SJSA1 (cell line): ENCODE results near the gene CHN2. TPM values are rescaled to one million over a fixed set of nuclear protein-coding genes. Genes with fewer than 3 reads are reported as not detected.
"Not testable (repeated sequence)": the region's sequence is repeated elsewhere in the genome, so short reads cannot be mapped to it uniquely, and the experiment has no call there.

ENCODE experiments used
- DNase-seq, 2 experiments: peaks; one replicate each; pipeline ENCODE4 v3.0.0-alpha.2; 2015 to 2020; ENCODE audit warnings: low spot score in 2 of 2, low read depth in 1 of 2
- H3K27ac ChIP-seq: fragments of 250-450 bp; sonication (Bioruptor Pico); 2 replicates; pipeline ENCODE4 v1.5.1; 2020; ENCODE audit warnings: mild to moderate bottlenecking, moderate library complexity
- H3K27me3 ChIP-seq: fragments of 250-450 bp; sonication (Bioruptor Pico); replicated peaks from 2 replicates; pipeline ENCODE4 v1.5.1; 2020; ENCODE audit warnings: mild to moderate bottlenecking, moderate library complexity
- H3K36me3 ChIP-seq: fragments of 250-450 bp; sonication (Bioruptor Pico); 2 replicates; pipeline ENCODE4 v1.5.1; 2020; ENCODE audit warnings: mild to moderate bottlenecking
- H3K4me1 ChIP-seq: fragments of 250-450 bp; sonication (Bioruptor Pico); replicated peaks from 2 replicates; pipeline ENCODE4 v1.6.1; 2021; ENCODE audit warnings: mild to moderate bottlenecking
- H3K4me3 ChIP-seq: fragments of 250-450 bp; sonication (Bioruptor Pico); 2 replicates; pipeline ENCODE4 v1.5.1; 2020; ENCODE audit warnings: mild to moderate bottlenecking
- H3K9me3 ChIP-seq: fragments of 250-450 bp; sonication (Bioruptor Pico); replicated peaks from 2 replicates; pipeline ENCODE4 v1.5.1; 2020; ENCODE audit warnings: mild to moderate bottlenecking
- total RNA-seq: library from RNA; depleted of rRNA; stranded (reverse); fragments of >200 nt; shearing (Covaris generic); gene quantifications from 2 replicates; pipeline ENCODE4 v1.2.3, GENCODE V29; 2014

The CHN2 gene
- total RNA-seq, 1 experiment from 2014 or later, result 0.21 TPM

- DNase-seq, result no peak
- Histone ChIP-seq H3K4me1 (no peaks in the 10 kb centered on the region), H3K9me3 (no peaks in the 10 kb centered on the region), H3K27ac (no peak overlapping the region), H3K27me3 (peaks cover 26% of the 10 kb centered on the region), H3K4me3 (no peak overlapping the region), H3K36me3 (no peaks in the 10 kb centered on the region)
Measured at GRCh38 chr7:29247224-29247962, 52.8 kb downstream of the CHN2 start.

DNA sequence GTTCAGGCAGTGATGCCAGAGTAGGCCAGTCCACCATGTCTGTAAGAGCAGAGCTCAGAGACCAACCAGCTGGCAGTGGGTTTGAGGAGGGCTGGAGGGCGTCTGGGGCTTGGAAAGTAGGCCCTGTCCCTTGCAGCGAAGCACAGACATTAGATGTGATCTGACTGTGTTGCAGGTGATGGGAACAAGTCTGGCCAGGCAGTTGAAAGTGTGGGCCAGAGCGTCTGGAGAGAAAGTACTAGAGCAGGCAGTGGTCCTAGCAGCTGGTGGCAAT, 53.3 kb downstream of the CHN2 start:
- H3K4me1 ChIP-seq, result no peaks in the 10 kb centered on the region
- H3K9me3 ChIP-seq, result no peaks in the 10 kb centered on the region
- H3K27ac ChIP-seq, result no peak overlapping the region
- DNase-seq, result no peak
- H3K36me3 ChIP-seq, result no peaks in the 10 kb centered on the region
- peaks cover 25% of the 10 kb centered on the region for H3K27me3 ChIP-seq
- H3K4me3 ChIP-seq, result no peak overlapping the region

DNA sequence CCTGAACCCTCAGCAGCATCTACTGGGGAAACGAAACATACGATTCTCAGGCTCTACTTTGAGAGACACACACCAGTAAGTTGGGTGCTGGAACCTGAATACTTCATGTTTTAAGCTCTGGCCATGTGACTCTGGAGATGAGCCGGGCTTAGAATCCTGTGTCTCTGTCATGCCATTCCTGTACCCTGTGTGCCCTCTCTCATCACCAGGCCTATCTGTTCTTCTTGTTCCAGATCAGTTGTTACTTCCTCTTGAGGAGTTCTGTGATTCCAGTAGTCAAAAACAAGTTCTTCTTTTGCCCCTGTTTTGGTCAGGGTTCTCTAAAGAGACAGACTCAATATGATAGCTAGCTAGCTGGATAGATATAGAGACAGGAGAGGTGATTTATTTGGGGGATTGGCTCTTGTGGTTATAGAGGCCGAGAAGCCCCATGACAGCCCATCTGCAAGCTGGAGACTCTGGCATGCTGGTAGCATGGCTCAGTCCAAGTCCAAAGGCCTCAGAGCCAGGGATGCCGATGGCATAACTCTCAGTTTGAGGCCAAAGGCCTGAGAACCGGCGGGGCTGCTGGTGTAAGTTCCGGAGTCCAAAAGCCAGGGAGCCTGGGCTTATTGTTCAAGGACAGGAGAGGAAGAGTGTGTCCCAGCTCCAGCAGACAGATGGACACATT, 54.3 kb downstream of the CHN2 start:
- DNase-seq, result no peak
- Histone ChIP-seq H3K4me3 (no peak overlapping the region), H3K9me3 (no peaks in the 10 kb centered on the region), H3K36me3 (no peaks in the 10 kb centered on the region), H3K27ac (no peak overlapping the region), H3K27me3 (peaks cover 19% of the 10 kb centered on the region), H3K4me1 (no peaks in the 10 kb centered on the region)

- no peak for DNase-seq
- Histone ChIP-seq H3K27me3 (peaks cover 15% of the 10 kb centered on the region), H3K4me3 (no peak overlapping the region)
Measured at GRCh38 chr7:29249383-29249750, 54.8 kb downstream of the CHN2 start.

GRCh38 chr7:29249860-29250259, 55.3 kb downstream of the CHN2 start:
- no peak overlapping the region for H3K4me3 ChIP-seq
- no peaks in the 10 kb centered on the region for H3K9me3 ChIP-seq
- no peak for DNase-seq
- H3K27ac ChIP-seq, result no peak overlapping the region
- H3K36me3 ChIP-seq, result no peaks in the 10 kb centered on the region
- H3K4me1 ChIP-seq, result no peaks in the 10 kb centered on the region
- peaks cover 14% of the 10 kb centered on the region for H3K27me3 ChIP-seq

More at GRCh38 chr7:29249383-29249750, 54.8 kb downstream of the CHN2 start:
- Histone ChIP-seq H3K9me3 (no peaks in the 10 kb centered on the region), H3K27ac (no peak overlapping the region), H3K4me1 (no peaks in the 10 kb centered on the region), H3K36me3 (no peaks in the 10 kb centered on the region)

GRCh38 chr7:29253225-29253624, 58.6 kb downstream of the CHN2 start:
- Histone ChIP-seq H3K4me3 (no peak overlapping the region), H3K36me3 (no peaks in the 10 kb centered on the region), H3K9me3 (no peaks in the 10 kb centered on the region), H3K4me1 (no peaks in the 10 kb centered on the region), H3K27ac (no peak overlapping the region), H3K27me3 (peaks cover 14% of the 10 kb centered on the region)
- DNase-seq, result no peak

DNA sequence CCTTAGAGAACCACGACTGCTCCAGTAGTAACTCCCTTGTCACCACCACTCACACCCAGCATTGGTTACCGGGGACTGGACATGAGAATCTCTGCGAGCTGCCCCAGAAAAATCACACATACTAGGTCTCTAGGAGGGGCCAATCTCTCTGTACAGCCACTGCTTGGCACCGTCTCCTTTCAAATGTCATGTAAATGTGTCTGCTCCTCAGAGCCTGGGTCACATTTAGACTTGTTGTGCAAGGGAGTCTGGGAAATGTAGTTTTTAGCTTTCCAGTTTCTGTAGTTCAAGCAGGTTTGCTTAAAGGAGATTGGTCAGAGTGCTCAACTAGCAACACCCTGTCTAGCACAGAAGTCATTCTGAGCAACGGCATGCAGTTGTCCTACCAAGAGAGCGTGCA, 60.0 kb downstream of the CHN2 start:
- Histone ChIP-seq H3K36me3 (no peaks in the 10 kb centered on the region), H3K9me3 (no peaks in the 10 kb centered on the region), H3K4me1 (no peaks in the 10 kb centered on the region), H3K27me3 (peaks cover 13% of the 10 kb centered on the region), H3K4me3 (no peak overlapping the region), H3K27ac (no peak overlapping the region)
- DNase-seq, result no peak

DNA sequence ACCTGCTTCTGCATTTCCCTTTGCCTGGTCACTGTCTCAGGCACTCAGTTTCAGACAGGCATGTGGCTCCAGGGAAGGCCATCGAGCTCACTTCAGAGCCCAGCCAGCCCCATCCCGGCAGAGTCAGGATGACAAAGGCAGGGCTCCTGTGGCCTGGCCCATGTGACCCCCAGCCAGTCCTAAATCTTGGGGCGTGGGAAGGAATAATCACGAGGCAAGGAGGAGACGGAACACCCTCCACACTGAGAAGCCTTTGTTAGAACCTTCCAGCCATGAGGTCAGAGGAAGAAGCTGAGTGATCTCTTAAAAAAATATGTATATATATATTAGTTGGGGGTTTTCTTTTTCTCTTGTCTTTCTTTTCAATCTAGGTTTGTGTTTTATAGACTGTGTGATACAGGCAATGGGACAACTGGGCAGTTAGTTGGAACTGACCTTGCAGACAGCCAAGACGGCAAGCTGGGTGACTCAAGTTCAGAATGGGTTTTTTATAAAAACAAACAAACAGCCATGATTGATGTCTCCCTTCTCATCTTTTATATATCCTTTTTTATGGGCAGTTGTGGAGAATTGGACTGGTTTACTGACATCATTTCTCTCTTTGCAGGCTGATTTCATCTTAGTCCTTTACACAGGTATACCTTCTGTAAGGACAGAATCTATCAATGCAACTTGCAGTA, 60.8 kb downstream of the CHN2 start:
- Histone ChIP-seq H3K27me3 (peaks cover 9% of the 10 kb centered on the region; the same call in 1 of the 2 replicates), H3K9me3 (no peaks in the 10 kb centered on the region), H3K27ac (no peak overlapping the region), H3K36me3 (no peaks in the 10 kb centered on the region), H3K4me3 (no peak overlapping the region), H3K4me1 (no peaks in the 10 kb centered on the region)
- DNase-seq, result no peak

GRCh38 chr7:29255906-29256692, 61.5 kb downstream of the CHN2 start:
- DNase-seq, result no peak
- Histone ChIP-seq H3K27me3 (peaks cover 9% of the 10 kb centered on the region; the same call in 1 of the 2 replicates), H3K4me1 (no peaks in the 10 kb centered on the region), H3K9me3 (no peaks in the 10 kb centered on the region), H3K4me3 (no peak overlapping the region), H3K36me3 (no peaks in the 10 kb centered on the region), H3K27ac (no peak overlapping the region)

- Histone ChIP-seq H3K9me3 (no peaks in the 10 kb centered on the region), H3K4me1 (no peaks in the 10 kb centered on the region), H3K27me3 (peaks cover 9% of the 10 kb centered on the region; the same call in 1 of the 2 replicates), H3K36me3 (no peaks in the 10 kb centered on the region), H3K4me3 (no peak overlapping the region), H3K27ac (no peak overlapping the region)
- DNase-seq, result no peak
Measured at GRCh38 chr7:29256693-29257002, 62.1 kb downstream of the CHN2 start.

DNA sequence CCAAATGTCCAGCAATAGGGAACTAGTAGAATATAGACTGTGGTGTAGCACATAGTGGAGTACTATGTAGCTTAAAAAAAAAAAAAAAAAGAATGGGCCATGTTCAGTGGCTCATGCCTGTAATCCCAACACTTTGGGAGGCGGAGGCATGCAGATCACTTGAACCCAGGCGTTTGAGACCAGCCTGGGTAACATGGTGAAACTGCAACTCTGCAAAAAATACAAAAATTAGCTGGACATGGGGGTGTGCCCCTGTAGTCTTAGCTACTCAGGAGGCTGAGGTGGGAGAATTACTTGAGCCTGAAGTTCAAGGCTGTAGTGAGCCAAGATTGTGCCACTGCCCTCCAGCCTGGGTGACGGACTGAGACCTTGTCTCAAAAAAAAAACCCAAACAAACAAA, 64.4 kb downstream of the CHN2 start:
- Histone ChIP-seq H3K27me3 (peaks cover 9% of the 10 kb centered on the region; the same call in 1 of the 2 replicates), H3K36me3 (no peaks in the 10 kb centered on the region), H3K27ac (no peak overlapping the region), H3K4me1 (no peaks in the 10 kb centered on the region), H3K9me3 (no peaks in the 10 kb centered on the region), H3K4me3 (no peak overlapping the region)
- DNase-seq, result no peak

GRCh38 chr7:29262191-29262917, 67.8 kb downstream of the CHN2 start:
- no peak overlapping the region for H3K27ac ChIP-seq
- peaks cover 6% of the 10 kb centered on the region; the same call in 1 of the 2 replicates for H3K27me3 ChIP-seq
- no peaks in the 10 kb centered on the region for H3K9me3 ChIP-seq
- no peak overlapping the region for H3K4me3 ChIP-seq
- H3K36me3 ChIP-seq, result no peaks in the 10 kb centered on the region
- H3K4me1 ChIP-seq, result no peaks in the 10 kb centered on the region
- no peak for DNase-seq

GRCh38 chr7:29263601-29264207, 69.1 kb downstream of the CHN2 start:
- not testable (repeated sequence) for H3K9me3 ChIP-seq

More at GRCh38 chr7:29263601-29264207, 69.1 kb downstream of the CHN2 start:
- not testable (repeated sequence) for H3K27me3 ChIP-seq, DNase-seq, H3K4me1 ChIP-seq, H3K27ac ChIP-seq, H3K36me3 ChIP-seq, H3K4me3 ChIP-seq
